ENCODE data around the gene CAPNS1.

CAPNS1 gene

DNA sequence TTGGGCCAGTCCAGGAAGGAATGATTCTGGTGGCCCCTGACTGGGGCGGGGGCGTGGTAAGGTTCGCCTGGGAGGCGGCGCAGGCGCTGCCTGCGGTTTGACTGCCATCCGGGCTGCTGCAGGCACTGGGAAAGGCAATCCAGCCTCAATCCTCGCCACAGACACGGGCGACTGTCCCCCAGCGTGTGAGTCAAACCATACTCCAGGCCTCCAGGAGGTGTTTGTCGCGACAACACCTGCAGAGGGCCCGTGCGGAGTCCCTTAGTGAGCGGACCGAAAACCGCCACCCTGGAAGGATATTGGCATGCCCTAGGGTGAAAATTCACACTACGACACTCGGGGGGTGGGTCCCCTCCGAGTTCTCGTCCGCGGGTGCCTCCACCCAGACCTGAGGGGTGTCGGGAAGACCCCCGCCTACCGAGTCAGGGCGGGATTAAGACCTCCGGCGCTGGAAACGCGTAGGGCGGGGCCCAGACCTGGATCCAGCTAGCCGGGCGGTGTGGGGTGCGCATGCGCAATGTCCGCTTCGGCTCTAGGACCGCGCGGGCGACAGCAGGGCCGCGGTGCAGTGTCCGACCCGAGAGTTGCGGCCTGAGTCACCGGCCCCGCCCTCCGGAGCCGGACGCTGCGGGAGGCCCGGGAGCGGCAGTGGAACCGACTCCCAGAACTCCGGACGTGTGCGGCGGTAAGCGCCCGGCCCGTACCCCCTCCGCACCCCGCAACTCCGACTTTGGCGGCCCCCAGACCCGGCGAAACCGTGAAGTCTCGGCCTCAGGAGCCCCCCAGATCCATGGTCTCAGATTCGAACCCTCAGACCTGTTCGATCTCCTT, at the start of gene CAPNS1:
TSS of gene CAPNS1 (plus strand) at position 594 of the 831 bp plus-strand sequence. CDS start 946 bp downstream, outside the sequence.
- no peak for TF ChIP-seq CTCF (IDR thresholded peaks at IDR 0.05; ENCODE audit: low read depth, low read length, missing control alignments)
- peak; percentile 86 for DNase-seq (ENCODE audit: extremely low read depth, low read depth)
- peak within 1 kb of the TSS; percentile 99 for H3K4me3 ChIP-seq (replicated peaks; ENCODE audit: low read depth, low read length)

DNA sequence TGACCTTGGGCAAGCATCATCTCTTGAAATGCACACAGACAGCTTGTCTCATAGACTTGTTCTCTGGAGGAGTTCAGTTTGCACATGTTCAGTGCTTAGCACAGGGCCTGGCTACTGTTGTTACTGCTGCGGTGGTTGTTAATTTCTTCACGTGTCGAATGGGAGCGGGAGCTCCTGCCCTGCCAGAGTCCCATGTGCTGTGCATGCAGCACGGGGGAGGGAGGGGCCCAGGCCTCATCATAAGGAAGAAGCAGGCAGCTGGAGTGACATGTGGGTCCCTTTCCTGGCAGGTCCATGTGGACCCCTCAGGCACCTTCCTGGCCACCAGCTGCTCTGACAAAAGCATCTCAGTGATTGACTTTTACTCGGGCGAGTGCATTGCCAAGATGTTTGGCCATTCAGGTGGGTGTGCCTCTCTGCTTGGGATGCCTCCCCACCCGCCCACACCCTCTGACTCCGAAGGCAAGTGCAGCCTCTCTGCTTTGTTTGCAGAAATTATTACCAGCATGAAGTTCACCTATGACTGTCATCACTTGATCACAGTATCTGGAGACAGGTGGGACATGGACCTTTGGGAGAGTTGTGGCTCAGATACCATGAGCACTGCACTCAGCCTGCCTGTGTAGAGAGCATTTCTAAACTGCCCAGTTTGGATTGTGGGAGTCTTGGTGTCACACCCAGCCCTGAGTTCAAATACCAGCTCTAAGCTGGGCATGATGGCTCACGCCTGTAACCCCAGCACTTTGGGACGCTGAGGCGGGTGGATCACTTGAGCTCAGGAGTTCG, 48.8 kb upstream of the CAPNS1 start:
- no peak for TF ChIP-seq CTCF (IDR thresholded peaks at IDR 0.05; ENCODE audit: low read depth, low read length, missing control alignments)
- H3K4me3 ChIP-seq (replicated peaks; ENCODE audit: low read depth, low read length), result no peak overlapping the region
- no peak for DNase-seq (ENCODE audit: extremely low read depth, low read depth)

DNA sequence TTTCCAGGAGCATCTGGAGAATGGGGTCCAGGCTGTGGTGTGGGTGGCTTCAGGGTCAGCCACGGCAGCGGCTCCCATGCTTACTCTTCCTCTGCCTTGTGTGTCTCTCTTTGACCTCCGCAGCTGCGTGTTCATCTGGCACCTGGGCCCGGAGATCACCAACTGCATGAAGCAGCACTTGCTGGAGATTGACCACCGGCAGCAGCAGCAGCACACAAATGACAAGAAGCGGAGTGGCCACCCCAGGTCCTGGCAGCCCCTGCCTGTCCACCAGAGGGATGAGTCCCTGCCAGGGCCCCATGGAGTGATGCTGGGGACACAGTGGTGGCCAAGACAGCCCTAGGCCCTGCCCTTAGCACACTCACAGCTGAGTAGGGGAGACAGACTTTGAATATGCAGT, 47.3 kb upstream of the CAPNS1 start:
- no peak for DNase-seq (ENCODE audit: extremely low read depth, low read depth)
- no peak for TF ChIP-seq CTCF (IDR thresholded peaks at IDR 0.05; ENCODE audit: low read depth, low read length, missing control alignments)

GRCh38 chr19:36093146-36093662, 46.7 kb upstream of the CAPNS1 start:
- H3K4me3 ChIP-seq (replicated peaks; ENCODE audit: low read depth, low read length), result no peak overlapping the region
- no peak for DNase-seq (ENCODE audit: extremely low read depth, low read depth)
- TF ChIP-seq CTCF (IDR thresholded peaks at IDR 0.05; ENCODE audit: low read depth, low read length, missing control alignments), result no peak

More for the DNA sequence above, 47.3 kb upstream of the CAPNS1 start:
- no peak overlapping the region for H3K4me3 ChIP-seq (replicated peaks; ENCODE audit: low read depth, low read length)

DNA sequence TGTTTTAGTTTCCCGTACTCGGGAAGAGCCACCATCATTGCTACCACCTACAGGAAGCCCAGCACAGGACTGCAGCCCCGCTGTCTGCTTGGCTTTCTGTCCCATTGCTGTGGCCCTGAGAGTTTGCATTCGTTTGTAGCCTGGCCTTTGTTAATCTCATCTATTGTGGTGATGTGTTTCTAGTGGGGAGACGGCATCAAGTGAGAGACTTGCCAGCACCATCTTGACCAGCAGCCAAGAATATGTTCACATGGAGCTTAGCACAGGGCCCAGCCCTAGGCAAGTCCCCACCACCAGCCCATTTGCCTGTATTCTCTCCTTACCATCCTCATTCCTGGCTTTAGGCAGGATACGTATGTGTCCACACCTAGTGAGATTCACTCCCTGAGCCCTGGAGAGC, 46.2 kb upstream of the CAPNS1 start:
- DNase-seq (ENCODE audit: extremely low read depth, low read depth), result no peak
- no peak overlapping the region for H3K4me3 ChIP-seq (replicated peaks; ENCODE audit: low read depth, low read length)
- TF ChIP-seq CTCF (IDR thresholded peaks at IDR 0.05; ENCODE audit: low read depth, low read length, missing control alignments), result no peak

- H3K4me3 ChIP-seq (replicated peaks; ENCODE audit: low read depth, low read length), result no peak overlapping the region
- DNase-seq (ENCODE audit: extremely low read depth, low read depth), result no peak
- no peak for TF ChIP-seq CTCF (IDR thresholded peaks at IDR 0.05; ENCODE audit: low read depth, low read length, missing control alignments)
Measured at GRCh38 chr19:36097036-36097435, 42.8 kb upstream of the CAPNS1 start.

Data from HFF-Myc (cell line).